DOHH2 (cell line): ENCODE results near the gene GAS7.

ENCODE experiments used
- EZH2phosphoT487 ChIP-seq: fragments of 200-600 bp; sonication (generic); IDR thresholded peaks from 2 replicates; pipeline ENCODE4 v1.6.1; 2017; ENCODE audit warnings: borderline replicate concordance, mild to moderate bottlenecking, antibody characterized with exemption, low read length, moderate library complexity, mixed read lengths
- TF ChIP-seq, protein P1 (sequence below): fragments of 200-600 bp; sonication (generic); IDR thresholded peaks from one replicate; pipeline ENCODE4 v1.5.1; 2014; ENCODE audit warnings: antibody characterized with exemption, mild to moderate bottlenecking, low read depth, low read length; ENCODE audit not compliant: poor library complexity, severe bottlenecking

DNA sequence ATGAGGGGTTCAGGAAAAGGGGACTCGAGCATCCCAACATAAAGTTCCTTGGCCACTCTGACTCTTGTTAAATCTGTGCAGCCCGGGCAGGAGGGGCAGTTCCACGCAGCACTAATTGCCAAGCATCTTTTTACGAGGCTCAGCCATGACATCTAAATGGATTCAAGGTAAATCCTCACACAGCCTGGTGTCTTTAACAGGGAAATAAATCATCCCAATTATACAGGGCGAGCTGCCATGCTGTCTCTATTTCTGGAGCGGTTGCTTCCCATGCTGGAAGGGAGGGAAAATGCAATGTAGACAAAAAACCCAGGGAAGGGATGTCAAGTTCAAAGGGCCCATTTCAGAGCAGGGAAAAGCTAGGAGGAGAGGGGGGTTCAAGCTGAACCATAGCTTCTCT is 110.0 kb downstream of the GAS7 start:
- TF ChIP-seq, protein P1, sequence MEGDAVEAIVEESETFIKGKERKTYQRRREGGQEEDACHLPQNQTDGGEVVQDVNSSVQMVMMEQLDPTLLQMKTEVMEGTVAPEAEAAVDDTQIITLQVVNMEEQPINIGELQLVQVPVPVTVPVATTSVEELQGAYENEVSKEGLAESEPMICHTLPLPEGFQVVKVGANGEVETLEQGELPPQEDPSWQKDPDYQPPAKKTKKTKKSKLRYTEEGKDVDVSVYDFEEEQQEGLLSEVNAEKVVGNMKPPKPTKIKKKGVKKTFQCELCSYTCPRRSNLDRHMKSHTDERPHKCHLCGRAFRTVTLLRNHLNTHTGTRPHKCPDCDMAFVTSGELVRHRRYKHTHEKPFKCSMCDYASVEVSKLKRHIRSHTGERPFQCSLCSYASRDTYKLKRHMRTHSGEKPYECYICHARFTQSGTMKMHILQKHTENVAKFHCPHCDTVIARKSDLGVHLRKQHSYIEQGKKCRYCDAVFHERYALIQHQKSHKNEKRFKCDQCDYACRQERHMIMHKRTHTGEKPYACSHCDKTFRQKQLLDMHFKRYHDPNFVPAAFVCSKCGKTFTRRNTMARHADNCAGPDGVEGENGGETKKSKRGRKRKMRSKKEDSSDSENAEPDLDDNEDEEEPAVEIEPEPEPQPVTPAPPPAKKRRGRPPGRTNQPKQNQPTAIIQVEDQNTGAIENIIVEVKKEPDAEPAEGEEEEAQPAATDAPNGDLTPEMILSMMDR: no peak
- TF ChIP-seq EZH2phosphoT487: no peak
